Heart left ventricle (tissue), 16 donors: ENCODE results near the gene NFKB1. TPM values are rescaled to one million over a fixed set of nuclear protein-coding genes. Genes with fewer than 3 reads are reported as not detected.
A peak's percentile ranks its signal among the peaks of the same experiment; 100 is the strongest.

Experiments used
- ATAC-seq, 4 donors: fragments of 200-7000 bp; cut with Tn5 transposase; one replicate each; pipeline ENCODE4 v1.9.1; 2020 to 2022; ENCODE audit warnings: moderate library complexity in 4 of 4, mild to moderate bottlenecking in 3 of 4, moderate number of reproducible peaks in 1 of 4
- DNase-seq, 5 donors: peaks; one replicate each; pipeline ENCODE4 v3.0.0-alpha.2; 2020
- H3K27ac ChIP-seq, 12 donors: fragments of 200-600 bp; sonication (generic) in 4 of 12; one replicate each; pipeline versions ENCODE4 v1.5.0 to v1.8.0; 2016 to 2022; ENCODE audit warnings: mild to moderate bottlenecking in 2 of 12
- H3K27me3 ChIP-seq, 9 donors: fragments of 200-600 bp; sonication (generic) in 2 of 9; one replicate each; pipeline versions ENCODE4 v1.5.1 to v1.8.0; 2016 to 2022; ENCODE audit warnings: mild to moderate bottlenecking in 3 of 9
- H3K36me3 ChIP-seq, 9 donors: fragments of 200-600 bp; sonication (generic) in 2 of 9; one replicate each; pipeline versions ENCODE4 v1.5.0 to v1.8.0; 2018 to 2022; ENCODE audit warnings: mild to moderate bottlenecking in 2 of 9
- H3K4me1 ChIP-seq, 12 donors: fragments of 200-600 bp; sonication (generic) in 4 of 12; one replicate each; pipeline versions ENCODE4 v1.5.0 to v1.8.0; 2016 to 2022; ENCODE audit warnings: mild to moderate bottlenecking in 3 of 12
- H3K4me3 ChIP-seq, 12 donors: fragments of 200-600 bp; sonication (generic) in 4 of 12; one replicate each; pipeline versions ENCODE4 v1.5.0 to v1.8.0; 2017 to 2022; ENCODE audit warnings: mild to moderate bottlenecking in 9 of 12, moderate library complexity in 4 of 12
- H3K9me3 ChIP-seq, 12 donors: fragments of 200-600 bp; sonication (generic) in 4 of 12; one replicate each; pipeline versions ENCODE4 v1.5.0 to v1.8.0; 2016 to 2022; ENCODE audit warnings: mild to moderate bottlenecking in 1 of 12
- CTCF ChIP-seq, 12 donors: fragments of 200-600 bp; sonication (generic) in 4 of 12; IDR thresholded peaks; one replicate each; pipeline versions ENCODE4 v1.5.0 to v1.8.0; 2018 to 2022; ENCODE audit warnings: antibody characterized with exemption in 12 of 12, mild to moderate bottlenecking in 5 of 12
- POLR2A ChIP-seq, 2 donors: fragments of 450-650 bp; IDR thresholded peaks; one replicate each; pipeline ENCODE4 v1.6.1; 2017; ENCODE audit warnings: antibody characterized with exemption in 2 of 2, mild to moderate bottlenecking in 2 of 2, moderate library complexity in 2 of 2
- WGBS, 4 donors: extraction: QIAGEN DNeasy Blood & Tissue Kit in 2 of 4; methylation state at CpG; one replicate each; pipeline versions ENCODE4 v1.1.5 to v1.1.7; 2013 to 2018; 5-methylcytosine and 5-hydroxymethylcytosine counted together
- intact Hi-C, 10 donors: fragments of 100-400 bp; cut with DNase I; formaldehyde crosslinking; loops; one replicate each; pipeline versions ENCODE4 v1.11.1 to v1.14.2; 2022
- polyA plus RNA-seq, 2 donors: library from polyadenylated mRNA; stranded (reverse); fragments of 200-250 nt; gene quantifications; one replicate each; pipeline ENCODE4 v1.2.3, GENCODE V29; 2013
- total RNA-seq, 9 donors: library from RNA; depleted of rRNA in 2 of 9; stranded (reverse); fragments of >200 nt in 2 of 9; fragmentation: NEBNext Ultra II Directional in 3 of 9; extraction: Animal tissue kit (Norgen Biotek cat#: 25700) in 3 of 9; gene quantifications; one replicate each; pipeline versions ENCODE4 v1.1.0 to v1.2.4, GENCODE V29; 2016 to 2023
- donor health status: ischemic (EF 13 %, LVEDD 7.1; RV severe dilation, severe dysfunction).
- donor health status: healthy with polysubstance abuse.
- donor health status: DM: no; HTN: yes; CAD: no.
- donor health status: DM: no; HTN: no; CAD: no.
- donor health status: ischemic (EF 25% LVEDD 6.9; RV normal size, moderate dysfunction).
- donor health status: ischemic (EF 25% LVEDD 5.7; RV mildly dilated, moderate dysfunction).
- donor health status: healthy.
- donor health status: DM: yes; HTN: yes; CAD: no.
- donor health status: ischemic (EF 35%, LVEDD 5.7; RV mildly dilated, moderate dysfunction).
- donor health status: nonischemic (EF 11% LVEDD 7.7; RV severe dilation, severe dysfunction).
- donor health status: DM: yes; HTN: yes; CAD: no.
- donor health status: PGD.
- donor health status: ischemic (EF 29% LVEDD 5.4; RV normal size, mild dysfunction).
- donor health status: nonischemic (EF 23%, LVEDD 6.1; RV moderate dilation, normal function).

The NFKB1 gene
- total and polyA plus RNA-seq, 11 donors = 4.8 to 34.1 (median 19.2) TPM

GRCh38 chr4:102537269-102537668 lies 36.1 kb downstream of the NFKB1 start:
- ATAC-seq (no peak), DNase-seq (no peak)
- no peaks in the 10 kb centered on the region for H3K9me3 ChIP-seq
- H3K27me3 ChIP-seq = no peaks in the 10 kb centered on the region
- 76 to 86% (median 79%) methylated on average over 2 of the region's 2 CpGs for WGBS, 4 donors
- H3K4me3 ChIP-seq = no peak overlapping the region
- no peak overlapping the region for H3K27ac ChIP-seq
- intact Hi-C loops = no loop called here
- TF ChIP-seq CTCF (IDR thresholded peaks at IDR 0.05) (no peak), POLR2A (IDR thresholded peaks at IDR 0.05) (no peak)
- peaks cover 0 to 28% (median 0%) of the 10 kb centered on the region in 12 donors for H3K4me1 ChIP-seq
- H3K36me3 ChIP-seq = peaks cover 0 to 52% (median 33%) of the 10 kb centered on the region in 9 donors

GRCh38 chr4:102541697-102542096 lies 40.5 kb downstream of the NFKB1 start:
- intact Hi-C loops = no loop called here
- 59 to 75% (median 67%) methylated on average over 4 of the region's 4 CpGs for WGBS, 4 donors
- Histone ChIP-seq H3K36me3 (peaks cover 0 to 71% (median 35%) of the 10 kb centered on the region in 9 donors), H3K9me3 (no peaks in the 10 kb centered on the region), H3K4me3 (no peak overlapping the region), H3K4me1 (peaks cover 0 to 11% (median 0%) of the 10 kb centered on the region in 12 donors), H3K27me3 (no peaks in the 10 kb centered on the region), H3K27ac (no peak overlapping the region)
- no peak for DNase-seq
- ATAC-seq = peak in 2 of 4 donors; percentile 54 to 57
- no peak for TF ChIP-seq CTCF (IDR thresholded peaks at IDR 0.05)
- no peak for TF ChIP-seq POLR2A (IDR thresholded peaks at IDR 0.05)

- Histone ChIP-seq H3K36me3 (peaks cover 0 to 65% (median 27%) of the 10 kb centered on the region in 9 donors), H3K9me3 (no peaks in the 10 kb centered on the region), H3K4me1 (peaks cover 0 to 14% (median 0%) of the 10 kb centered on the region in 12 donors), H3K4me3 (no peak overlapping the region), H3K27me3 (no peaks in the 10 kb centered on the region), H3K27ac (peak overlapping the region in 2 of 12 donors; percentile 10 to 22)
- no peak for DNase-seq
- 72 to 76% (median 73%) methylated on average over 12 of the region's 12 CpGs for WGBS, 4 donors
- peak in 1 of 4 donors; percentile 34 for ATAC-seq
- intact Hi-C loops = no loop called here
- TF ChIP-seq POLR2A (IDR thresholded peaks at IDR 0.05) (no peak), CTCF (IDR thresholded peaks at IDR 0.05) (no peak)
These were observed 42.1 kb downstream of the NFKB1 start for GRCh38 chr4:102543030-102543928.

GRCh38 chr4:102546635-102547034 lies 45.5 kb downstream of the NFKB1 start:
- intact Hi-C loops = no loop called here
- ATAC-seq = no peak
- no peak overlapping the region for H3K4me3 ChIP-seq
- DNase-seq = no peak
- no peaks in the 10 kb centered on the region for H3K27me3 ChIP-seq
- H3K4me1 ChIP-seq = peaks cover 0 to 14% (median 0%) of the 10 kb centered on the region in 12 donors
- H3K27ac ChIP-seq = no peak overlapping the region
- peaks cover 0 to 46% (median 11%) of the 10 kb centered on the region in 9 donors for H3K36me3 ChIP-seq
- H3K9me3 ChIP-seq = no peaks in the 10 kb centered on the region
- TF ChIP-seq CTCF (IDR thresholded peaks at IDR 0.05) (no peak), POLR2A (IDR thresholded peaks at IDR 0.05) (no peak)
